ENCODE data around the gene GAL3ST2.
"Not testable (repeated sequence)": the region's sequence is repeated elsewhere in the genome, so short reads cannot be mapped to it uniquely, and the experiment has no call there.

GAL3ST2 gene

GRCh38 chr2:241812730-241813643 is 36.4 kb downstream of the GAL3ST2 start:
- Mint-ChIP-seq H3K9me3 (no peaks in the 10 kb centered on the region), H3K27ac (no peak overlapping the region), H3K36me3 (no peaks in the 10 kb centered on the region), H3K4me1 (peaks cover 17% of the 10 kb centered on the region), H3K4me3 (peak overlapping the region; percentile 18)
- DNase-seq (ENCODE audit: low spot score in 2 of 2) = peak in 1 of 2 donors; percentile 48
- ATAC-seq = no peak

- H3K4me1 Mint-ChIP-seq = peaks cover 17% of the 10 kb centered on the region
- ATAC-seq (peak; percentile 29), DNase-seq (ENCODE audit: low spot score in 2 of 2) (peak in 1 of 2 donors; percentile 47)
- no peaks in the 10 kb centered on the region for H3K36me3 Mint-ChIP-seq
- peak overlapping the region; percentile 18 for H3K4me3 Mint-ChIP-seq
- no peak overlapping the region for H3K27ac Mint-ChIP-seq
- H3K9me3 Mint-ChIP-seq = no peaks in the 10 kb centered on the region
Measured at GRCh38 chr2:241813644-241814392, 37.2 kb downstream of the GAL3ST2 start.

GRCh38 chr2:241814393-241814642 is 37.7 kb downstream of the GAL3ST2 start:
- ATAC-seq (no peak), DNase-seq (ENCODE audit: low spot score in 2 of 2) (peak in 1 of 2 donors; percentile 44)
- Mint-ChIP-seq H3K36me3 (no peaks in the 10 kb centered on the region), H3K9me3 (no peaks in the 10 kb centered on the region), H3K27ac (no peak overlapping the region), H3K4me3 (no peak overlapping the region), H3K4me1 (peaks cover 17% of the 10 kb centered on the region)

- DNase-seq (ENCODE audit: low spot score in 2 of 2) = peak in 1 of 2 donors; percentile 46
- Mint-ChIP-seq H3K4me1 (peaks cover 17% of the 10 kb centered on the region), H3K4me3 (no peak overlapping the region), H3K9me3 (no peaks in the 10 kb centered on the region), H3K36me3 (no peaks in the 10 kb centered on the region), H3K27ac (peak overlapping the region; percentile 58)
- ATAC-seq = no peak
Measured at GRCh38 chr2:241814643-241815476, 38.2 kb downstream of the GAL3ST2 start.

GRCh38 chr2:241815477-241816430 is 39.1 kb downstream of the GAL3ST2 start:
- Mint-ChIP-seq H3K27ac (peak overlapping the region; percentile 58), H3K4me1 (peaks cover 17% of the 10 kb centered on the region), H3K36me3 (no peaks in the 10 kb centered on the region), H3K9me3 (no peaks in the 10 kb centered on the region), H3K4me3 (no peak overlapping the region)
- ATAC-seq (no peak), DNase-seq (ENCODE audit: low spot score in 2 of 2) (peak in 1 of 2 donors; percentile 46)

- Mint-ChIP-seq H3K27ac (no peak overlapping the region), H3K36me3 (no peaks in the 10 kb centered on the region), H3K4me1 (peaks cover 23% of the 10 kb centered on the region), H3K9me3 (no peaks in the 10 kb centered on the region), H3K4me3 (no peak overlapping the region)
- DNase-seq (ENCODE audit: low spot score in 2 of 2) = peak in 1 of 2 donors; percentile 46
- no peak for ATAC-seq
Measured at GRCh38 chr2:241816431-241817121, 40.0 kb downstream of the GAL3ST2 start.

- Mint-ChIP-seq H3K27ac (peak overlapping the region; percentile 88), H3K4me3 (peak overlapping the region; percentile 62), H3K9me3 (no peaks in the 10 kb centered on the region), H3K36me3 (no peaks in the 10 kb centered on the region), H3K4me1 (peaks cover 27% of the 10 kb centered on the region)
- ATAC-seq (peak; percentile 45), DNase-seq (ENCODE audit: low spot score in 2 of 2) (peak in 1 of 2 donors; percentile 52)
Measured at GRCh38 chr2:241817126-241817820, 40.7 kb downstream of the GAL3ST2 start.

- Mint-ChIP-seq H3K4me1 (peaks cover 32% of the 10 kb centered on the region), H3K4me3 (peak overlapping the region; percentile 62), H3K27ac (peak overlapping the region; percentile 88)
- ATAC-seq; DNase-seq (ENCODE audit: low spot score in 2 of 2); H3K36me3 Mint-ChIP-seq; H3K9me3 Mint-ChIP-seq: not testable (repeated sequence)
Measured at GRCh38 chr2:241817821-241818215, 41.2 kb downstream of the GAL3ST2 start.

- Mint-ChIP-seq H3K27ac (no peak overlapping the region), H3K4me1 (peaks cover 38% of the 10 kb centered on the region), H3K36me3 (peaks cover 2% of the 10 kb centered on the region), H3K4me3 (no peak overlapping the region), H3K9me3 (no peaks in the 10 kb centered on the region)
- no peak for ATAC-seq
- DNase-seq (ENCODE audit: low spot score in 2 of 2) = no peak
Measured at GRCh38 chr2:241818229-241818942, 41.8 kb downstream of the GAL3ST2 start.

GRCh38 chr2:241818943-241819270 is 42.3 kb downstream of the GAL3ST2 start:
- Mint-ChIP-seq H3K4me1 (peaks cover 43% of the 10 kb centered on the region), H3K4me3 (no peak overlapping the region), H3K36me3 (peaks cover 7% of the 10 kb centered on the region), H3K27ac (no peak overlapping the region), H3K9me3 (peaks cover 4% of the 10 kb centered on the region)
- ATAC-seq (no peak), DNase-seq (ENCODE audit: low spot score in 2 of 2) (no peak)

- H3K36me3 Mint-ChIP-seq = peaks cover 15% of the 10 kb centered on the region
- H3K27ac Mint-ChIP-seq; H3K9me3 Mint-ChIP-seq; DNase-seq (ENCODE audit: low spot score in 2 of 2); ATAC-seq; H3K4me3 Mint-ChIP-seq: not testable (repeated sequence)
- H3K4me1 Mint-ChIP-seq = peaks cover 48% of the 10 kb centered on the region
Measured at GRCh38 chr2:241819947-241820624, 43.5 kb downstream of the GAL3ST2 start.

- Mint-ChIP-seq H3K27ac (peak overlapping the region; percentile 90), H3K4me1 (peaks cover 44% of the 10 kb centered on the region), H3K4me3 (peak overlapping the region; percentile 44), H3K36me3 (peaks cover 15% of the 10 kb centered on the region), H3K9me3 (peaks cover 4% of the 10 kb centered on the region)
- DNase-seq (ENCODE audit: low spot score in 2 of 2) = peak in 1 of 2 donors; percentile 45
- no peak for ATAC-seq
Measured at GRCh38 chr2:241820625-241821384, 44.2 kb downstream of the GAL3ST2 start.
